HEK293T (cell line): ENCODE measurements around the gene MRGPRG.
A peak's percentile ranks its signal among the peaks of the same experiment; 100 is the strongest.

Experiments used
- CTCF ChIA-PET: fragments of 350-600 bp; formaldehyde crosslinking; extraction: SDS; loops from one replicate; lab custom pipeline; 2021; ENCODE audit warnings: antibody characterized with exemption, inconsistent platforms; lab: Yijun Ruan, JAX
- POLR2A ChIA-PET: fragments of 350-600 bp; formaldehyde crosslinking; extraction: SDS; loops from one replicate; lab custom pipeline; 2020; ENCODE audit warnings: antibody characterized with exemption, inconsistent platforms; lab: Yijun Ruan, JAX
- DNase-seq: peaks from one replicate; pipeline ENCODE4 v3.0.0; 2012; ENCODE audit warnings: mixed read lengths; ENCODE audit errors: extremely low spot score
- ARNT ChIP-seq: fragments of 450-650 bp; IDR thresholded peaks from 2 replicates; pipeline ENCODE4 v1.6.1; 2017; ENCODE audit warnings: mild to moderate bottlenecking
- BHLHE40 ChIP-seq: fragments of 450-650 bp; IDR thresholded peaks from 2 replicates; pipeline ENCODE4 v1.6.1; 2016; ENCODE audit warnings: mild to moderate bottlenecking, moderate library complexity, borderline replicate concordance
- CTBP1 ChIP-seq: fragments of 450-650 bp; IDR thresholded peaks from 2 replicates; pipeline ENCODE4 v1.6.1; 2016; ENCODE audit warnings: borderline replicate concordance
- ELF4 ChIP-seq: fragments of 450-650 bp; IDR thresholded peaks from 2 replicates; pipeline ENCODE4 v1.6.1; 2017; ENCODE audit warnings: antibody characterized with exemption
- FOXA1 ChIP-seq: fragments of 450-650 bp; IDR thresholded peaks from 2 replicates; pipeline ENCODE4 v1.6.1; 2016; ENCODE audit warnings: mild to moderate bottlenecking
- FOXK2 ChIP-seq: fragments of 450-650 bp; IDR thresholded peaks from 2 replicates; pipeline ENCODE4 v1.6.1; 2016; ENCODE audit warnings: mild to moderate bottlenecking
- FOXM1 ChIP-seq: fragments of 450-650 bp; IDR thresholded peaks from 2 replicates; pipeline ENCODE4 v1.6.1; 2017; ENCODE audit warnings: mild to moderate bottlenecking, borderline replicate concordance
- HDGF ChIP-seq: fragments of 450-650 bp; IDR thresholded peaks from 2 replicates; pipeline ENCODE4 v1.6.1; 2017; ENCODE audit warnings: antibody characterized with exemption, borderline replicate concordance
- L3MBTL2 ChIP-seq: fragments of 450-650 bp; conservative IDR thresholded peaks from 2 replicates; pipeline ENCODE4 v1.6.1; 2016; ENCODE audit warnings: mild to moderate bottlenecking
- LEF1 ChIP-seq: fragments of 450-650 bp; IDR thresholded peaks from 2 replicates; pipeline ENCODE4 v1.6.1; 2017; ENCODE audit warnings: mild to moderate bottlenecking, borderline replicate concordance
- NFRKB ChIP-seq: fragments of 450-650 bp; IDR thresholded peaks from 2 replicates; pipeline ENCODE4 v1.6.1; 2016; ENCODE audit warnings: mild to moderate bottlenecking, moderate library complexity
- SP1 ChIP-seq: fragments of 450-650 bp; IDR thresholded peaks from 2 replicates; pipeline ENCODE4 v1.6.1; 2017
- SUZ12 ChIP-seq: fragments of 450-650 bp; IDR thresholded peaks from 2 replicates; pipeline ENCODE4 v1.6.1; 2016; ENCODE audit warnings: mild to moderate bottlenecking
- TARDBP ChIP-seq: fragments of 450-650 bp; IDR thresholded peaks from 2 replicates; pipeline ENCODE4 v1.6.1; 2016
- ZNF384 ChIP-seq: fragments of 450-650 bp; IDR thresholded peaks from 2 replicates; pipeline ENCODE4 v1.6.1; 2016
- TF ChIP-seq, protein P1 (sequence below): fragments of 450-650 bp; IDR thresholded peaks from 2 replicates; pipeline ENCODE4 v1.6.1; 2016

The MRGPRG gene

DNA sequence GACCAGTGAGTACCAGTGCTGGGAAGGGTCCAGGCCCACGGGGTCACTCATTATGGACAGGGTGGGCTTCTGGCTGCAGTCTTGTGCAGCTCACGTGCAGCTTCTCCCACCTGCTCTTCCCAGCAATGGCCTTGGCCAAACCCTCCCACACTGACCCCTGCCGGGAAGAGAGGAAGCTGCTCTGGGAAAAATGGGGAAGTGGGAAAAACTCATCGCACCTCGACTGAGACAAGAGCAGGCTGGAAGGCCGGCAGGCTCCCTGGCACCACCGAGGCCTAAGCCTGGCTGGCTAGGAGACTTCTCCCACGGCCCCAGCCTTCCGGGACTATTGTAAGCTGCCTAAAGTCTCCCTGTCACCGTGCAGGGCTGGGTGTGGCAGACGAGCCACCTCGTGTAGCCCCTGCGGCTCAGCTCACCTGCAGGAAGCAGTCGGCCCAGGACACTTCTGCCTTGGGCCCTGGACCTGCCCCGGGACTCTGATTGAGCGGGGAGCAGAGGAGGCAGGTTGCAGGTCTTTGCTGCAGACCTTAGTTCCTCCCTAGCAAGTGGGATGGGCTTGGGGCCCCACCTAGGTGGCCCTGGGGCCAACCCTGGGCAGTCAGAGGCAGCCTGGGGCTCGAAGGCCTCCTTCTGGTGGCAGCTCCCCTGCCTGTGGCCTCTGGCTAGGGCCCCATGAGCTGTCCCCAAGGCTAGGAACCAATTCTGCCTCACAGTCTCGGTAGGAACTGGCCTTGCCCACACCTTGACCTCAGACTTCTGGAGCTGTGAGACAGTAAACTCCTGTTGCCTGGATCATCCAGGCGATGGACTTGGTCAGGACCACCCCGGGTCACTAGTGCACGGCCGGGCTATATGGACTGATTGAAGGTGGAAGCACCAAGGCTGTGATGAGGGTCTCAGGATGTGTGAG lies 23.1 kb downstream of the MRGPRG start:
- peak; percentile 54 for DNase-seq
- TF ChIP-seq ZNF384 (no peak), SP1 (no peak), CTBP1 (no peak), NFRKB (no peak), ELF4 (no peak), SUZ12 (no peak), TARDBP (no peak), L3MBTL2 (no peak), HDGF (no peak)
- ChIA-PET CTCF (interaction anchor here (1.1 to 1.3 kb wide), 4 partner anchors 8 to 46 kb away, joined by 3 to 4 read pairs (median 4); no protein-coding TSS in a partner anchor), POLR2A (no interaction called here)

- TF ChIP-seq BHLHE40 (no peak), LEF1 (no peak), ZNF384 (no peak), FOXK2 (no peak), SUZ12 (no peak), HDGF (no peak), L3MBTL2 (no peak), TARDBP (no peak), ARNT (no peak), ELF4 (no peak), SP1 (no peak), FOXA1 (no peak)
- TF ChIP-seq, protein P1, sequence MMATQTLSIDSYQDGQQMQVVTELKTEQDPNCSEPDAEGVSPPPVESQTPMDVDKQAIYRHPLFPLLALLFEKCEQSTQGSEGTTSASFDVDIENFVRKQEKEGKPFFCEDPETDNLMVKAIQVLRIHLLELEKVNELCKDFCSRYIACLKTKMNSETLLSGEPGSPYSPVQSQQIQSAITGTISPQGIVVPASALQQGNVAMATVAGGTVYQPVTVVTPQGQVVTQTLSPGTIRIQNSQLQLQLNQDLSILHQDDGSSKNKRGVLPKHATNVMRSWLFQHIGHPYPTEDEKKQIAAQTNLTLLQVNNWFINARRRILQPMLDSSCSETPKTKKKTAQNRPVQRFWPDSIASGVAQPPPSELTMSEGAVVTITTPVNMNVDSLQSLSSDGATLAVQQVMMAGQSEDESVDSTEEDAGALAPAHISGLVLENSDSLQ: no peak
- POLR2A ChIA-PET: no interaction called here
- CTCF ChIA-PET: no interaction called here
- DNase-seq: no peak
Measured at GRCh38 chr11:3194016-3194816, 24.4 kb downstream of the MRGPRG start.

DNA sequence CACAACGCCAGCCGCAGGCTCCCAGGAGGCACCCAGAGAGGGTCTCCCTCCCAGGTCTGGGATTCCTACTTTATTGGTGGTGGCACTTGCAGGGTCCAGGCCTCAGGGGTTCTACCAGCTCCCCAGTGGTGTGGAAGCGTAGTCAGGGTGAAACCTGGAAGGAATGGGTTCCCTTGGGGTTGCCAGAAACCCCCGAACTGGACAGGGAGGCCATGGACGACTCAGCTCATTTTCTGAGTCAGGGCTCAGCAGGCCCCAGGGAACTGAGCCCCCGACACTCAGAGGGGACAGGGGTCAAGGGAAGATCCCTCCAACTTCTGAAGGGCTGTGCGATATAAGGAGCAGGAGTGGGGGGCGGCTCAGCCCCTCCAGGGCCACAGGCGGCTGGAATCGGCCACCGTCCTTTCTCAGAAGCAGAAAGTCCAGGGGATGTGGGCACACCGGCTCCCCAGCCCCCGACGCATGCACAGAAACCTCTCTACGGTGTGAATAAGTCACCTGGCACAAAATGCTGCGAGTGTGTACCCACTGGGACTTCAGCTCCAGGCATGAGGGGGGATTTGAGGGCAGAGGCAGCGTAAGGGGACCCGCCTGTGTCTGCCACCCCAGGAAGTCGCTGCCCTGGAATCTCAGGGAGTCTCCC lies 25.1 kb downstream of the MRGPRG start:
- no peak for DNase-seq
- no peak for TF ChIP-seq FOXK2
- TF ChIP-seq, protein P1: no peak
- no peak for TF ChIP-seq SUZ12
- no peak for TF ChIP-seq ZNF384
- ChIA-PET CTCF (no interaction called here), POLR2A (no interaction called here)

DNA sequence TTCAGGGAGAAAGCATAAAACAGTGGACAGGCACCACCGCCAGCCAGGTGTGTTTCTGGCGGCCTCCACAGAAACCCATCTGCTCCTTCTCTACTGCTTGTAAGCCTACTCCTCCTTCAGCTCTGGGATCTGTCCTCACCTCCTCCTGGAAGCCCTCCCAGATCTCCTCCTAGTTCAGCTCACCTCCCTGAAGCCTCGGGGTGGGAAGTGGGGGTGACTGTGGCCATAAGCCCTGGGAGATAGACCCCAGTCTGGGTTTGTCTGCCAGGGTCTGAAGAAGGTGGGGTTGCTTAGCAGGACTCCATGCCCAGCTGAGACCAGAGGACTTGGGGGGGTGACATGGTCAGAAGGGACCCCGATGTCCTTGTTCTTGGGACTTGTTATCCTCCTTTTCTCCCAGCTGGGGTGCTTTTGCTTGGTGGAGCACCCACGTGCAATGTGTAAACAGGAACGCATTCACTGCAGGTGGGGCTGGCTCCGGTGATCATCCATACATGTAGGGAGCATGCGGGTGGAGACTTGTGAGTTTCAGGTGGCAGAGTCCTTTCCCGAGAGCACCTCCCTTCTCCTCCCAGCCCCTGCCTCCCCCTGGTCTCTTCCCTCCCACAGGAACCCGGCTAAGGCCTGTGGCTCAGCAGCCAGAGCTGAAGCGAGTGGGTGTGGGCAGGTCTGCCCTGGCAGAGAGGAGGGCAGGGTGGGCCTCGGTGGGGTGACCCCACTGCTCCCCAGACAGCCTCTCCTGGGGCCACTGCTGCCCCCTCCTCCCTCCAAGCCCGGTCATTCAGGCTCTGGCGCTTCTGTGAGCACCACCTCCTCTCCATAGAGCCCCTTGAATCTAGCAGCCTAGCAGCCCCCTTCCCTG lies 25.9 kb downstream of the MRGPRG start:
- DNase-seq: no peak
- ChIA-PET POLR2A (no interaction called here), CTCF (no interaction called here)
- TF ChIP-seq SP1: no peak

DNA sequence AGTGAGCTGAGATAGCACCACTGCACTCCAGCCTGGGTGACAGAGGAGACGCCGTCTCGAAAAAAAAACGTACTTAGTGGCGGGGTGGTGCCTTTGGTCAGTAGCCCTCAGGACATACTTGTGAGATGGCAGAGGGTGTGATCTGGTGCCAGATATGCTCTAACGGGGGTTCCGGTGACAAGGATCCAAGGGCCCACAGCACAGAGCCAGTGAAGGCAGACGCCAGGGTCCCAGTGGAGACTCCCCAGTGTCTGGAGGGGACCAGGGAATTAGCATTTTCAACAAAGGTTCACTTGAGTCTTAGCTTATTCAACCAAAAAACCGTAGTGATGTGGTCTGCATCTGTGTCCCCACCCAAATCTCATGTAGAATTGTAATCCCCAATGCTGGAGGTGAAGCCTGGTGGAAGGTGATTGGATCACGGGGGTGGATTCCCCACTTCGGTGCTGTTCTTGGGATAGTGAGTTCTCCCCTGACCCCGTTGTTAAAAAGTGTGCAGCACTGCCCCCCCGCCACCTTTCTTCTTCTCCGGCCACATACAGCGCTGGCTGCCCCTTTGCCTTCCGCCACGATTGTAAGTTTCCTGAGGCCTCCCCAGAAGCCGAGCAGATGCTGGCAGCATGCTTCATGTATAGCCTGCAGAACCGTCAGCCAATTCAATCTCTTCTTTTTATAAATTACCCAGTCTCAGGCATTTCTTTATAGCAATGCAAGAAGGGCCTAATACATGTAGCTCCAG lies 26.9 kb downstream of the MRGPRG start:
- CTCF ChIA-PET: interaction anchor here (0.8 kb wide), 1 partner anchor 149 kb away, joined by 4 read pairs; no protein-coding TSS in a partner anchor
- no peak for DNase-seq

More for the DNA sequence above, 26.9 kb downstream of the MRGPRG start:
- POLR2A ChIA-PET: no interaction called here
- TF ChIP-seq L3MBTL2 (no peak), ELF4 (no peak), ARNT (no peak), FOXM1 (no peak), CTBP1 (no peak), ZNF384 (no peak), SUZ12 (no peak), BHLHE40 (no peak), TARDBP (no peak), FOXA1 (no peak)
